ENCODE measurements around the gene CALN1. TPM values are rescaled to one million over a fixed set of nuclear protein-coding genes. Genes with fewer than 3 reads are reported as not detected.

CALN1 gene
- total and polyA plus RNA-seq, 4 donors = 0.14 to 0.84 (median 0.24) TPM

DNA sequence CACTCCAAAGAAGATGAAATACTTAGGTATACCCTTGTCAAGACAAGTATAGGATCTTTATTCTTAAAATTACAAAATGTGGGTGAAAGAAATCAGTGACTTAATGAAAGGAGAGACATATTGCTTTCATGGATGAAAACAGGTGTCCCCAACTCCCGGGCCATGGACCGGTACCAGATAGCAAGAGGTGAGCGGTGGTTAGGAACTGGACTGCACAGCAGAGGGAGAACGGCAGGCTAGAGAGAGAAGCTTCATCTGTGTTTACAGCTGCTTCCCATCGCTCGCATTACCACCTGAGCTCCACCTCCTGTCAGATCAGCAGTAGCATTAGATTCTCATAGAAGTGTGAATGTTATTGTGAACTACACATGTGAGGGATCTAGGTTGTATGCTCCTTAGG is 408.9 kb downstream of the CALN1 start (continued):
- TF ChIP-seq, protein P1, sequence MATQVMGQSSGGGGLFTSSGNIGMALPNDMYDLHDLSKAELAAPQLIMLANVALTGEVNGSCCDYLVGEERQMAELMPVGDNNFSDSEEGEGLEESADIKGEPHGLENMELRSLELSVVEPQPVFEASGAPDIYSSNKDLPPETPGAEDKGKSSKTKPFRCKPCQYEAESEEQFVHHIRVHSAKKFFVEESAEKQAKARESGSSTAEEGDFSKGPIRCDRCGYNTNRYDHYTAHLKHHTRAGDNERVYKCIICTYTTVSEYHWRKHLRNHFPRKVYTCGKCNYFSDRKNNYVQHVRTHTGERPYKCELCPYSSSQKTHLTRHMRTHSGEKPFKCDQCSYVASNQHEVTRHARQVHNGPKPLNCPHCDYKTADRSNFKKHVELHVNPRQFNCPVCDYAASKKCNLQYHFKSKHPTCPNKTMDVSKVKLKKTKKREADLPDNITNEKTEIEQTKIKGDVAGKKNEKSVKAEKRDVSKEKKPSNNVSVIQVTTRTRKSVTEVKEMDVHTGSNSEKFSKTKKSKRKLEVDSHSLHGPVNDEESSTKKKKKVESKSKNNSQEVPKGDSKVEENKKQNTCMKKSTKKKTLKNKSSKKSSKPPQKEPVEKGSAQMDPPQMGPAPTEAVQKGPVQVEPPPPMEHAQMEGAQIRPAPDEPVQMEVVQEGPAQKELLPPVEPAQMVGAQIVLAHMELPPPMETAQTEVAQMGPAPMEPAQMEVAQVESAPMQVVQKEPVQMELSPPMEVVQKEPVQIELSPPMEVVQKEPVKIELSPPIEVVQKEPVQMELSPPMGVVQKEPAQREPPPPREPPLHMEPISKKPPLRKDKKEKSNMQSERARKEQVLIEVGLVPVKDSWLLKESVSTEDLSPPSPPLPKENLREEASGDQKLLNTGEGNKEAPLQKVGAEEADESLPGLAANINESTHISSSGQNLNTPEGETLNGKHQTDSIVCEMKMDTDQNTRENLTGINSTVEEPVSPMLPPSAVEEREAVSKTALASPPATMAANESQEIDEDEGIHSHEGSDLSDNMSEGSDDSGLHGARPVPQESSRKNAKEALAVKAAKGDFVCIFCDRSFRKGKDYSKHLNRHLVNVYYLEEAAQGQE (IDR thresholded peaks at IDR 0.05) = no peak

DNA sequence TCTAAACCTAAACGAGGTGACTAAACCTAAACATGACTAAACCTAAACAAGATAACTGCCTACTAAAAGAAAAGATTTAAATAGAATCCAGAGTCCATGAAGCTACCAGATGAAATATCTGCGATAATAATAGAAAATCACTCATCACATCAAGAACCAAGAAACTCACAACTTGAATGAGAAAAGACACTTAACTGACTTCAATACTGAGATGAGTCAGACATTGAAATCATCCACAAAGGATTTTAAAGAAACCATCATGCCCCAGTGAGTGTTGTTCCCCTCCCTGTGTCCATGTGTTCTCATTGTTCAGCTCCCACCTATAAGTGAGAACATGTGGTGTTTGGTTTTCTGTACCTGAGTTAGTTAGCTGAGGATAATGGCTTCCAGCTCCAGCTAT is 416.0 kb downstream of the CALN1 start:
- 77% methylated on average over 2 of the region's 2 CpGs for WGBS
- Histone ChIP-seq H3K36me3 (ENCODE audit: control insufficient read depth in 4 of 4, insufficient read depth in 3 of 4, low read depth in 1 of 4, low read length in 3 of 4) (no peaks in the 10 kb centered on the region), H3K9me3 (ENCODE audit: control insufficient read depth in 4 of 4, low read length in 3 of 4) (no peaks in the 10 kb centered on the region), H3K4me1 (ENCODE audit: control insufficient read depth in 4 of 4, insufficient read depth in 4 of 4, low read length in 3 of 4) (no peaks in the 10 kb centered on the region), H3K9ac (ENCODE audit: low read depth in 1 of 2, low read length in 2 of 2) (no peak overlapping the region), H3K27ac (ENCODE audit: low read depth in 1 of 2, low read length in 2 of 2) (no peak overlapping the region), H3K27me3 (ENCODE audit: control insufficient read depth in 4 of 4, insufficient read depth in 4 of 4, low read length in 3 of 4) (no peaks in the 10 kb centered on the region), H3K4me3 (ENCODE audit: low read depth in 1 of 3, low read length in 3 of 3) (no peak overlapping the region)
- DNase-seq (ENCODE audit: low spot score) = no peak
- no peak for TF ChIP-seq NR2F2 (IDR thresholded peaks at IDR 0.05)
- TF ChIP-seq FOXA2 (IDR thresholded peaks at IDR 0.05) = no peak
- TF ChIP-seq MAX (IDR thresholded peaks at IDR 0.05) = no peak
- TF ChIP-seq HNF4A (conservative IDR thresholded peaks at IDR 0.05) = no peak
- TF ChIP-seq JUND (IDR thresholded peaks at IDR 0.05) = no peak
- TF ChIP-seq ZBTB33 (IDR thresholded peaks at IDR 0.05) = no peak
- TF ChIP-seq RAD21 (IDR thresholded peaks at IDR 0.05) = no peak
- TF ChIP-seq, protein P2, sequence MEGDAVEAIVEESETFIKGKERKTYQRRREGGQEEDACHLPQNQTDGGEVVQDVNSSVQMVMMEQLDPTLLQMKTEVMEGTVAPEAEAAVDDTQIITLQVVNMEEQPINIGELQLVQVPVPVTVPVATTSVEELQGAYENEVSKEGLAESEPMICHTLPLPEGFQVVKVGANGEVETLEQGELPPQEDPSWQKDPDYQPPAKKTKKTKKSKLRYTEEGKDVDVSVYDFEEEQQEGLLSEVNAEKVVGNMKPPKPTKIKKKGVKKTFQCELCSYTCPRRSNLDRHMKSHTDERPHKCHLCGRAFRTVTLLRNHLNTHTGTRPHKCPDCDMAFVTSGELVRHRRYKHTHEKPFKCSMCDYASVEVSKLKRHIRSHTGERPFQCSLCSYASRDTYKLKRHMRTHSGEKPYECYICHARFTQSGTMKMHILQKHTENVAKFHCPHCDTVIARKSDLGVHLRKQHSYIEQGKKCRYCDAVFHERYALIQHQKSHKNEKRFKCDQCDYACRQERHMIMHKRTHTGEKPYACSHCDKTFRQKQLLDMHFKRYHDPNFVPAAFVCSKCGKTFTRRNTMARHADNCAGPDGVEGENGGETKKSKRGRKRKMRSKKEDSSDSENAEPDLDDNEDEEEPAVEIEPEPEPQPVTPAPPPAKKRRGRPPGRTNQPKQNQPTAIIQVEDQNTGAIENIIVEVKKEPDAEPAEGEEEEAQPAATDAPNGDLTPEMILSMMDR (IDR thresholded peaks at IDR 0.05; ENCODE audit: low read depth, low read length, missing input control) = no peak
- TF ChIP-seq EGR1 (IDR thresholded peaks at IDR 0.05; ENCODE audit: low read depth in 2 of 2) = no peak
- TF ChIP-seq, protein P3, sequence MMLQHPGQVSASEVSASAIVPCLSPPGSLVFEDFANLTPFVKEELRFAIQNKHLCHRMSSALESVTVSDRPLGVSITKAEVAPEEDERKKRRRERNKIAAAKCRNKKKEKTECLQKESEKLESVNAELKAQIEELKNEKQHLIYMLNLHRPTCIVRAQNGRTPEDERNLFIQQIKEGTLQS (IDR thresholded peaks at IDR 0.05) = no peak

DNA sequence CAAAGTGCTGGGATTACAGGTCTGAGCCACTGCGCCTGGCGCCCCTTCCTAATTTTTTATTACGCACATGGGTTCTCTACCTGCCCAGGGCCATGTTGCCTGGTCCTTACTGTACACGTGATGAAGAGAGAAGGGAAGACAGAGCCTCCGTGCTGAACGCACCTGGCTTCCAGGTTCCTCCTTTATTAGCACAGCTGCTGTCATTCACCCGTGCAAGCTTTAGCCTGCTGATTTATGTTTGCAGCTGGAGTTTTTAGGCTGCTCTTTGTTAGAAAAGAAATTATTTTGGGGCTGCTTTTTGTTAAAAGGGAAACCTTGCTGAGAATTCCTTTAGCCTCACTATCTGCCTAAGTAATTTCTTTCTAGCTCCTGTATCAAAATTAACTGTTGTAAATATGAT is 417.0 kb downstream of the CALN1 start:
- 84% methylated on average over 7 of the region's 7 CpGs for WGBS
- no peaks in the 10 kb centered on the region for H3K4me1 ChIP-seq (ENCODE audit: control insufficient read depth in 4 of 4, insufficient read depth in 4 of 4, low read length in 3 of 4)
- TF ChIP-seq NR2F2 (IDR thresholded peaks at IDR 0.05) = no peak
- TF ChIP-seq, protein P2 (IDR thresholded peaks at IDR 0.05; ENCODE audit: low read depth, low read length, missing input control) = no peak
- no peak for TF ChIP-seq YY1 (IDR thresholded peaks at IDR 0.05)
- TF ChIP-seq EGR1 (IDR thresholded peaks at IDR 0.05; ENCODE audit: low read depth in 2 of 2) = no peak
- TF ChIP-seq, protein P1 (IDR thresholded peaks at IDR 0.05) = no peak
- no peak for TF ChIP-seq FOXA2 (IDR thresholded peaks at IDR 0.05)
- no peak for TF ChIP-seq TAF1 (conservative IDR thresholded peaks at IDR 0.05)
- H3K9ac ChIP-seq (ENCODE audit: low read depth in 1 of 2, low read length in 2 of 2) = no peak overlapping the region
- no peak for DNase-seq (ENCODE audit: low spot score)
- no peak overlapping the region for H3K27ac ChIP-seq (ENCODE audit: low read depth in 1 of 2, low read length in 2 of 2)
- no peak overlapping the region for H3K4me3 ChIP-seq (ENCODE audit: low read depth in 1 of 3, low read length in 3 of 3)
- H3K27me3 ChIP-seq (ENCODE audit: control insufficient read depth in 4 of 4, insufficient read depth in 4 of 4, low read length in 3 of 4) = no peaks in the 10 kb centered on the region
- H3K36me3 ChIP-seq (ENCODE audit: control insufficient read depth in 4 of 4, insufficient read depth in 3 of 4, low read depth in 1 of 4, low read length in 3 of 4) = no peaks in the 10 kb centered on the region
- no peaks in the 10 kb centered on the region for H3K9me3 ChIP-seq (ENCODE audit: control insufficient read depth in 4 of 4, low read length in 3 of 4)

All from liver (tissue), 9 donors.